Pancreas (tissue), 10 donors: ENCODE data around the gene PSMB2. TPM values are rescaled to one million over a fixed set of nuclear protein-coding genes. Genes with fewer than 3 reads are reported as not detected.

Experiments
- ATAC-seq, 4 donors: fragments of 200-7000 bp; cut with Tn5 transposase; one replicate each; pipeline versions ENCODE4 v1.8.0 to v1.9.1; 2020; ENCODE audit warnings: mild to moderate bottlenecking in 4 of 4, moderate library complexity in 4 of 4
- DNase-seq, 6 donors: peaks; one replicate each; pipeline ENCODE4 v3.0.0-alpha.2; 2020
- FAIRE-seq: peaks from 2 replicates; lab custom pipeline; 2012; peaks lifted over from hg19 to GRCh38; lab: Jason Lieb, UNC
- H3K27ac ChIP-seq, 4 donors: fragments of 200-600 bp; sonication (generic); 1 replicate in 3 of 4; 2 replicates in 1 of 4; pipeline versions ENCODE4 v1.5.0 to v1.8.0; 2020
- H3K27me3 ChIP-seq, 4 donors: fragments of 200-600 bp; one replicate each; pipeline ENCODE4 v1.8.0; 2021
- H3K36me3 ChIP-seq, 3 donors: fragments of 200-600 bp; sonication (generic) in 1 of 3; one replicate each; pipeline versions ENCODE4 v1.5.0 to v1.8.0; 2020 to 2021
- H3K4me1 ChIP-seq, 3 donors: fragments of 200-600 bp; one replicate each; pipeline ENCODE4 v1.8.0; 2021
- H3K4me3 ChIP-seq, 4 donors: fragments of 200-600 bp; sonication (generic) in 2 of 4; one replicate each; pipeline versions ENCODE4 v1.5.0 to v1.8.0; 2020 to 2021
- H3K9me3 ChIP-seq, 4 donors: fragments of 200-600 bp; one replicate each; pipeline ENCODE4 v1.8.0; 2021
- WGBS, 2 donors: extraction: QIAGEN DNeasy Blood & Tissue Kit; methylation state at CpG; one replicate each; pipeline ENCODE4 v1.1.7; 2013; 5-methylcytosine and 5-hydroxymethylcytosine counted together
- intact Hi-C, 3 donors: fragments of 100-400 bp; cut with DNase I; formaldehyde crosslinking; loops; one replicate each; pipeline versions ENCODE4 v1.11.1 to v1.14.2; 2022
- polyA plus RNA-seq, 2 donors: library from polyadenylated mRNA; stranded (reverse); fragments of 200-250 nt; gene quantifications; one replicate each; pipeline ENCODE4 v1.2.3, GENCODE V29; 2013
- total RNA-seq, 6 donors: library from RNA; stranded (reverse); fragmentation: NEBNext Ultra II Directional in 4 of 6; extraction: Animal tissue kit (Norgen Biotek cat#: 25700) in 4 of 6; gene quantifications; one replicate each; pipeline versions ENCODE4 v1.2.1 to v1.2.4, GENCODE V29; 2021 to 2023
- TF ChIP-seq, protein P1 (sequence below), 4 donors: fragments of 200-600 bp; sonication (generic) in 3 of 4; IDR thresholded peaks; one replicate each; pipeline versions ENCODE4 v1.5.0 to v1.8.0; 2021; ENCODE audit warnings: antibody characterized with exemption in 4 of 4
- donor health status: healthy with polysubstance abuse.
- donor health status: DM: no; HTN: no; CAD: no; lungs with moderate emphysema.
- donor health status: DM: no; HTN: no; CAD: no.
- donor health status: control.
- donor health status: control.
- donor health status: Bipolar disorder and iron deficiency.
- donor health status: DM: yes; HTN: yes; CAD: no.
- donor health status: DM: no; HTN: no; CAD: no.
- donor health status: DM: no; HTN: no; CAD: no.
- donor health status: DM: yes; HTN: yes; CAD: no.

The PSMB2 gene
- total and polyA plus RNA-seq, 8 donors, result 13.2 to 24.2 (median 21.0) TPM

DNA sequence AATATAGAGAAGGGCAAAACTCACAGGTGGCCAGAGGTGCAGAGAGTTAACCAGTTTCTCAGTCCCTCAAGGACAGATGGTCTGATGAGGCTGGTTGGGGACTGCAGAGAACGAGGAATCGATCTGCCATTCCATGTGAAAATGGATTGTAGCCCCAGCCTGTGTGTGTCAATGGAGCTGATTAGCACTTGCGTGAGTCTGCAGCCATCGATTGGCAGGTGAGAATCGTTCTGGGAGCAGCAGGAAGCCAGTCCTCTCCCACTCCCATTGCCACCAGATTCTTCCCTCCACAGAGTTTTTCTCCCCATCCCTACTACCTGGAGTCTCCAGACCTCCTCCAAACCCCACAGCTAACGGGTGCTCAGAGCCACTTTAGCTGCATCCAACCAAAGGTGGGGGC, 18.3 kb upstream of the PSMB2 start:
- TF ChIP-seq, protein P1, sequence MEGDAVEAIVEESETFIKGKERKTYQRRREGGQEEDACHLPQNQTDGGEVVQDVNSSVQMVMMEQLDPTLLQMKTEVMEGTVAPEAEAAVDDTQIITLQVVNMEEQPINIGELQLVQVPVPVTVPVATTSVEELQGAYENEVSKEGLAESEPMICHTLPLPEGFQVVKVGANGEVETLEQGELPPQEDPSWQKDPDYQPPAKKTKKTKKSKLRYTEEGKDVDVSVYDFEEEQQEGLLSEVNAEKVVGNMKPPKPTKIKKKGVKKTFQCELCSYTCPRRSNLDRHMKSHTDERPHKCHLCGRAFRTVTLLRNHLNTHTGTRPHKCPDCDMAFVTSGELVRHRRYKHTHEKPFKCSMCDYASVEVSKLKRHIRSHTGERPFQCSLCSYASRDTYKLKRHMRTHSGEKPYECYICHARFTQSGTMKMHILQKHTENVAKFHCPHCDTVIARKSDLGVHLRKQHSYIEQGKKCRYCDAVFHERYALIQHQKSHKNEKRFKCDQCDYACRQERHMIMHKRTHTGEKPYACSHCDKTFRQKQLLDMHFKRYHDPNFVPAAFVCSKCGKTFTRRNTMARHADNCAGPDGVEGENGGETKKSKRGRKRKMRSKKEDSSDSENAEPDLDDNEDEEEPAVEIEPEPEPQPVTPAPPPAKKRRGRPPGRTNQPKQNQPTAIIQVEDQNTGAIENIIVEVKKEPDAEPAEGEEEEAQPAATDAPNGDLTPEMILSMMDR (IDR thresholded peaks at IDR 0.05), result no peak
- intact Hi-C loops, result no loop called here
- H3K4me3 ChIP-seq, result no peak overlapping the region
- no peak overlapping the region for H3K27ac ChIP-seq
- FAIRE-seq (no peak), ATAC-seq (no peak), DNase-seq (no peak)
- no peaks in the 10 kb centered on the region for H3K27me3 ChIP-seq
- H3K36me3 ChIP-seq, result no peaks in the 10 kb centered on the region
- no peaks in the 10 kb centered on the region for H3K4me1 ChIP-seq
- H3K9me3 ChIP-seq, result no peaks in the 10 kb centered on the region
- WGBS, 2 donors, result 17 to 22% methylated on average over 6 of the region's 6 CpGs

DNA sequence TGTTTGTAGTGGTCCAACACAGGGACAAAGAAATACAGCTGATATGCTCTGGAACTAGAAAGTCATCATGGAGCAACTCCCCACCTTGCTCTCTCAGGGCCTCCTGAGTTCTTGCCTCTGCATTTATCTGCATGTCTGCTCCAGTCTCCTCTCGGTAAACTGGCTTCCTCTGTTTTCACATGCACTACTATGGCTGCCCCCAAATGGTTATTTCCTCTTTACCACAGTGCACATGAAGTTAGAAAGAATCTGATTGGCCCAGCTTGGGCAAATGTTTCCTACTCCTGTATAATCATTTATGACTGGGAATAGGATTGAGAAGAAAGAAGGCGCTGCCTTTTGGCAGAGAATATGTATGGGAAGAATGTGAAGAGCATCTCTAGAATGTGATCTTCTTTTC, 16.5 kb upstream of the PSMB2 start:
- 85 to 87% methylated on average over 2 of the region's 2 CpGs for WGBS, 2 donors
- no peak overlapping the region for H3K27ac ChIP-seq
- DNase-seq (no peak), ATAC-seq (no peak), FAIRE-seq (no peak)
- no peaks in the 10 kb centered on the region for H3K36me3 ChIP-seq
- no peaks in the 10 kb centered on the region for H3K27me3 ChIP-seq
- no peak overlapping the region for H3K4me3 ChIP-seq
- TF ChIP-seq, protein P1 (IDR thresholded peaks at IDR 0.05), result no peak
- intact Hi-C loops, result no loop called here
- H3K4me1 ChIP-seq, result no peaks in the 10 kb centered on the region
- no peaks in the 10 kb centered on the region for H3K9me3 ChIP-seq

DNA sequence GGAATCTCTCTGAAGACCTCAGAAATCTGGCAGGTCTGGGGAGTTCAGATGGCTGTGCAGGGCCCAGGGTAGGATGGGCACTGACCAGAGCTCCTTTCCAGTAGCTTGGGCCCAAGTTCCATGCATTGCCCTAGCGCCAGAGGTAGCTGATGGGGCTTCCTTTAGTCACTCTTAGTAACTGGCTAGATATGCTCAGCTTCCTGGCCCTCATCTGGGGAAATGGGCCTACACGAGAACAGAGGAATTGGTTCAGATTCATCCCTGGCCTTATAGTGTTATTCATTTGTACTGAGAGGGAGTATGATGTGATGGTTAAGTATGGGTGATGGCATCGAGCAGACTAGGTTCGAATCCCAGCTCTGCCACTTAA, 15.5 kb upstream of the PSMB2 start:
- intact Hi-C loops, result no loop called here
- H3K27ac ChIP-seq, result no peak overlapping the region
- TF ChIP-seq, protein P1 (IDR thresholded peaks at IDR 0.05), result no peak
- no peaks in the 10 kb centered on the region for H3K4me1 ChIP-seq
- DNase-seq, result no peak
- FAIRE-seq, result no peak
- H3K9me3 ChIP-seq, result no peaks in the 10 kb centered on the region
- no peak overlapping the region for H3K4me3 ChIP-seq
- ATAC-seq, result no peak
- H3K36me3 ChIP-seq, result no peaks in the 10 kb centered on the region
- WGBS, 2 donors, result 79 to 84% methylated on average over 4 of the region's 4 CpGs
- no peaks in the 10 kb centered on the region for H3K27me3 ChIP-seq

DNA sequence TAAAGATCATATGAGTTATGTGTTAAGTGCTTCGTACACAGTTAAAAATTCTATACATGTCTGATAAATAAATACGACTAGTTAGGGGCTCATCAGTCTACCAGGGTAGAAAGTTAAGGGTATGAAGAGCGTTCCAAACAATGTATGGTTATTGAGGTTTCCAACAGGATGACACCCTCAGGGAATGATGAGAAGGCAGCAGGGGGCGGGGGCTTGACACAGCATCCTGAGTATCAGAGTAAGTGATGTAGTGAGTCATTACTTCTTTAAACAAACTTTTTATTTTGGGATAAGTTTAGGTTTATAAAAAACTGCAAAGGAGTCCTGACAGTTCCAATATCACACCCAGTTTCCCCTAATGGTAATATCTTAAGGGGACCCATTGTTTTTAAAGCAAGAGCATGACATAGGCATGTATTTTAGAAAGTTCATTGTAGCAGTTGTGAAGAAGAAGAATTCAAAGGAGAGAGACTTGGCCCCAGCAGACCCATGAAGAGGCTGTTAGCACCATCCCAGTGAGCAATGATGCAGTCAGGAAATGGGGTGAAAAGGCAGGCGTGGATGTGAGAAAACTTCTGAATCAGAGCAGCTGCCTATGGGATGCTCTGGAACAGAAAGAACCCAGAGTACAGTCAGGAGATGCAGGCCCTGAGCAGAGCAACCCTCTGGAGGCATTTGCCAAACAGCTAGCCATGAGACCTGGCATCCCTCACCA, 15.0 kb upstream of the PSMB2 start:
- WGBS, 2 donors, result 70 to 80% methylated on average over 5 of the region's 5 CpGs
- no peak for ATAC-seq
- TF ChIP-seq, protein P1 (IDR thresholded peaks at IDR 0.05), result no peak
- FAIRE-seq, result no peak
- Histone ChIP-seq H3K4me1 (no peaks in the 10 kb centered on the region), H3K27me3 (no peaks in the 10 kb centered on the region), H3K4me3 (no peak overlapping the region), H3K36me3 (no peaks in the 10 kb centered on the region), H3K27ac (no peak overlapping the region), H3K9me3 (no peaks in the 10 kb centered on the region)
- DNase-seq, result no peak
- intact Hi-C loops, result no loop called here

DNA sequence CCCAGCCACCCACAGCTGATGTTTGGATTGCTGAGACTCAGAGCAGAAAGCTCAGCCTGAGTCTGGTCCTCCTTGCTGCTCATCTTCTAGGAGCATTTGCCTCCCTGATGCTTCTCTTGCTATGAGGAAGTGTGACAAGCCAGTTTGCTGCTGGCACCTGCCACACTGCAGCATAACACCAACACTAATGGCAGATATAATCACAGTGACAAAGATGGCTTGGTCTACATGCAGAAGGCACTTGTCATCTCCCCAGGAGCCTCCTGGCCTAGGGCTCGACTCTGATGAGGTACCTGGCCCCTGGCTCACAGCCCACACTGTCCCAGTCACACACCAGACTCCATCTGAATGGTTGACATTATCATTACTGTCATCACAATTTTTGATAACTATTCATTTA, 13.9 kb upstream of the PSMB2 start:
- TF ChIP-seq, protein P1 (IDR thresholded peaks at IDR 0.05), result no peak
- 41 to 50% methylated on average over 1 of the region's 1 CpG for WGBS, 2 donors
- no peak overlapping the region for H3K4me3 ChIP-seq
- H3K36me3 ChIP-seq, result no peaks in the 10 kb centered on the region
- FAIRE-seq (no peak), ATAC-seq (no peak), DNase-seq (no peak)
- no peaks in the 10 kb centered on the region for H3K27me3 ChIP-seq
- H3K4me1 ChIP-seq, result no peaks in the 10 kb centered on the region
- intact Hi-C loops, result no loop called here
- no peak overlapping the region for H3K27ac ChIP-seq
- H3K9me3 ChIP-seq, result no peaks in the 10 kb centered on the region
